Measurements from ENCODE around the gene PCED1B.
"Not testable (repeated sequence)": the region's sequence is repeated elsewhere in the genome, so short reads cannot be mapped to it uniquely, and the experiment has no call there.

The PCED1B gene

GRCh38 chr12:47244835-47245234, 165.4 kb downstream of the PCED1B start:
- no peak for DNase-seq

DNA sequence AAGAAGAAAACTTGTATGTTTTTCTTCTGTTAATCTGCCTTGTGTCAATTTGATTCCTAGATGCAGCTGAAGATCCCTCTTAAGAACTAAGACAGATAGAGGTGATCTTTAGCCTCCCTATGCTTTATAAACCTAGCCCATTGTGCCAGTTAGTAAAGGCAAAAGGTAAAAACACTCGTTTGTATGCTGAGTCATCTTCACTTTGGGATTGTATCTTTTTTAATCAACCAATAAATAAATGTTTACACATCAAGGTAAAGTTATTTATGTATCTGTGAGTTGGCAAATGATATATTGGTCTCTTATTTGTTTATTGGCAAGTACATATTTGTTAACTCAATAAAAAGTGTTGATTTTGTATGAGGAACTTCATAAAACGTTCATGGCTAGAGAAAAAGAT, 166.2 kb downstream of the PCED1B start:
- DNase-seq, result no peak

DNA sequence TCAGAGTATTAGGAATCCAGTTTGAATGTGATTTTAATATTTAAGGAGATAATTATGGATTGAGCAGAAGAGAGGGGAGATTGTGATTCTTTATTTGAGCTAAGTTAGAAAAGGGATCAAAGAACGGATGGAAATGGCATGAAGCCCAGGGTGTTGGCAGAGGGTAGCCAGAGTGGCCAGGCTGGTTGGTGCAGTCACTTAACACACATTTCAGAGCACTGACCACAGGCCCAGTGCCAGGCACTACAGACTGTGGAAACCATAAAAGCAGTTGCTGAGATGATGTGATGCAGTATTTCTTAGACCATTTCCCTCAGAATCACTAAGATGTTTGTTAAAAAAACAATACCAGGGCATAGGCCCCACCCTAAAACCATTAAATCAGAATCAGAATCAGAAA, 168.0 kb downstream of the PCED1B start:
- no peak for DNase-seq

DNA sequence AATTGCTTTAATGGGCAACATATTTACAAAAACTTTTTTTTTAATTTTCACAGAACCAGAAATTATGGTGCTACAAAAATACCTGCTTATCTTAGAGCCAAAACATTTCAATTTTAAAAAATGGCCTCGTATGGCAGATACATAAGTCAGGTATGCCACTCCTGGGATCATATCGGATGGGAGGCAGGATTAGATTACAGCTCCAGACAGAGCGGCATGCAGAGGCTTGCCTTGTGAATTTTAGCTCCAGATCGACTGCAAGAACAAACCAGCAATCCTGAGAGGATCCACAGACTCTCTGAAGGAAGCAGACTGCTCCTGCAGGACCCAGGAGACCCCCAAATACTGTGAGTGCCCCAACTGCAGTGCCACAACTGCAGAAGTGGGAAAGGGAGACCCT, 169.7 kb downstream of the PCED1B start:
- DNase-seq, result no peak

- DNase-seq, result no peak
Measured at GRCh38 chr12:47249719-47250357, 170.4 kb downstream of the PCED1B start.

DNA sequence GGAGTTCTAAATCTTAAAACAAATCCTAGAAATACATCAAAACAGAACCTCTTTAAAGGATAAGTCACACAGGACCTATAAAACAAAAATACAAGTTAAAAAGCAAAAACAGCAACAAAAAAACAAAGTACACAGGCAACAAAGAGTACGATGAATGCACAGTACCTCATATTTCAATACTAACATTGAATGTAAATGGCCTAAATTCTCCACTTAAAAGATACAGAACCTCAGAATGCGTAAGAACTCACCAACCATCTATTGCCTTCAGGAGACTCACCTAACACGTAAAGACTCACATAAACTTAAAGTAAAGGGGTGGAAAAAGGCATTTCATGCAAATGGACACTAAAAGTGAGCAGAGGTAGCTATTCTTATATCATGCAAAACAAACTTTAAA, 172.5 kb downstream of the PCED1B start:
- no peak for DNase-seq

DNA sequence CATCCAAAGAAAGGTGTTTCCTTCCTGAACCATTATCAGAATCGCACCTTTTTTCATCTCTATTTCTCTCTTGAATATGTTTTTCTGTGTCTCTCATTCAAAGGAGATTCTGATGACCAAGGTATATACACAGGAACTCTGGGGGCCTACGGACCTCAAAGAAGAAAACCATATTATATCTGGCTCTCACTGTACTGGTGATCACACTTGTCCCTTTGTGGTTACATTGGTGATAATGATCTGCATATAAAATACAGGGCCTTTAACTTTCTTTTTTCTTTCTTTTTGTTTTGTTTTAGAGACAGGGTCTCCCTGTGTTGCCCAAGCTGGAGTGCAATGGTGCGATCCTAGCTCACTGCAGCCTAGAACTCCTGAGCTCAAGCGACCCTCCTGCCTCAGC, 185.5 kb downstream of the PCED1B start:
- no peak for DNase-seq

DNA sequence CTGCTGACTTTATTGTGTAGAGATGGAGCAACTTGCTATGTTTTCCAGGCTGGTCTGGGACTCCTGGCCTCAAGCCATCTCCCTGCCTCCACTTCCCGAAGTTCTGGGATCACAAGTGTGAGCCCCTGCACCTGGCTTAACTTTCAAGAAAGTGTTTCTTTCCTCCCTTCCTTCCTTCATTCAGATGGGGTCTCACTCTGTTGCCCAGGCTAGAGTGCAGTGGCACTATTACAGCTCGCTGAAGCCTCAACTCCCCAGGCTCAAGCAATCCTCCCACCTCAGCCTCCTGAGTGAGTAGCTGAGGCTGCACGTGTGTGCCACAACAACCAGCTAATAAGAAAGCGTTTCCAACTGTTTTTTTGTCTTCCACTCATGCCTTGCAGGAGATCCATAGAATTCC, 186.0 kb downstream of the PCED1B start:
- DNase-seq, result no peak

GRCh38 chr12:47267571-47267970, 188.2 kb downstream of the PCED1B start:
- DNase-seq, result no peak

DNA sequence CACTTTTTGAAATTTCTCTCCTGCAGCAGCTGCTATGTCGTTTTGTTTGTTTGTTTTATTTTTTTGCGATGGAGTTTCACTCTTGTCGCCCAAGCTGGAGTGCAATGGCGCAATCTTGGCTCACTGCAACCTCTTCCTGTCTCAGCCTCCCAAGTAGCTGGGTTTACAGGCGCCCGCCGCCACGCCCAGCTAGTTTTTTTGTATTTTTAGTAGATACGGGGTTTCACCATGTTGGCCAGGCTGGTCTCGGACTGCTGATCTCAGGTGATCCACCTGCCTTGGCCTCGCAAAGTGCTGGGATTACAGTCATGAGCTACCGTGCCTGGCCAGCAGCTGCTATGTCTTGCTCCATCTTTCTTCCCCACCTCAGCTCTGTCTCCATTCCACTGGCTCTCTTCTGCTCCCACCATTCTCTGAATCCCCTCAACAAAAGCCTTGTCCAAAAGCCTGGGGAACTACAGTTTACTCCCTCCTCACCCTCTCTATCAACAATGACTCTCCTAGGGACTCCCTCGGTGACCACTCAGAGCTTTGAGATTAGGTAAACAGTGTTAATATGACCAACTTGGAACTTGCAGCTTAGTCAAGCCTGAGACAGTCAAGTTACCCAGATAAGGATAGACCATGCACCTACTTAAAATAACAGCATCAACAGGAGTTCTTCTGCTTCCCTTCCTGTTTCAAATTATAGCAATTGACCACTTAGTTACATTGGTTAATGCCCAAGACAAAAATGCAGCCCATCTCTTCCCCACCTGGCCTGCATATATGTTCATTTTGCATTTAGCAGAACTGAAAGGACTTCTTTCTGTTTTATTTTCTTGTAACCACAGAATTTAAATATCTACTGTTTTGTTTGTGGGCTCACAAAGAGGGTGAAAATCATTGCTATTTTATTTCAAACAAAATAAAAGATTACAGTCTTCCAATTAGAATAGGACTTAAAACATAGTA, 189.4 kb downstream of the PCED1B start:
- no peak for DNase-seq

GRCh38 chr12:47269916-47270315, 190.5 kb downstream of the PCED1B start:
- DNase-seq, result no peak

GRCh38 chr12:47270782-47271664, 191.6 kb downstream of the PCED1B start:
- no peak for DNase-seq

GRCh38 chr12:47271800-47272239, 192.4 kb downstream of the PCED1B start:
- DNase-seq, result no peak

- DNase-seq, result no peak
Measured at GRCh38 chr12:47272412-47273190, 193.2 kb downstream of the PCED1B start.

- DNase-seq, result no peak
Measured at GRCh38 chr12:47273191-47273626, 193.8 kb downstream of the PCED1B start.

DNA sequence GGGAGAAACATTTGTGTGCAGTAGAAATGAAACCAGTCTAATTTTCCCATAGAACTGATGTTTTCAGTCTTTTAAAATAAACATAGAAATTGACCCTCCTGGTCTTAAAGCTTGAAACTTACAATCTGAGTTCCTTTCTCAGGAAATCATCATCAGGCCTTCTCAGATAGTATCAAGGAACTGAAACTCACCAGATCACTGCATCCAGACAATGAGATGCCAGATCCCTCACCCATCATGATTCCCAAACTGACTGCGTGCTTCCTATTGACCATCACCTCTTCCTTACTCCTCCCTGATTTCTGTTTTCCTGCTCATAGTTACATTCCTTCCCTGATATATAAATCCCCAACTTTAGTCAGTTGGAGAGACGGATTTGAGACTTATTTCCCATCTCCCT, 195.3 kb downstream of the PCED1B start:
- no peak for DNase-seq

DNA sequence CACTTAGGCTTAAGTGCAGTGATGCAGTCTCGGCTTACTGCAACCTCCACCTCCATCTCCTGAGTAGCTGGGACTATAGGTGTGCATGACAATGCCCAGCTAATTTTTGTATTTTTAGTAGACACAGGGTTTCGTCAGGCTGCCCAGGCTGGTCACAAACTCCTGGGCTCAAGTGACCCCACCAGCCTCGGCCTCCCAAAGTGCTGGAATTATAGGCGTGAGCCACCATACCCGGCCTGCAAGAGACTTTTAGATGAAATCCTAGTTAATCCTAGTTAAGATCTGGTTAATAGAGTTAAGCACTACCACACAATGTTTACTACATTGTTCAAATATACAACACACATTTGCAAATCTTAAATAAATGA, 196.8 kb downstream of the PCED1B start:
- DNase-seq, result no peak

DNA sequence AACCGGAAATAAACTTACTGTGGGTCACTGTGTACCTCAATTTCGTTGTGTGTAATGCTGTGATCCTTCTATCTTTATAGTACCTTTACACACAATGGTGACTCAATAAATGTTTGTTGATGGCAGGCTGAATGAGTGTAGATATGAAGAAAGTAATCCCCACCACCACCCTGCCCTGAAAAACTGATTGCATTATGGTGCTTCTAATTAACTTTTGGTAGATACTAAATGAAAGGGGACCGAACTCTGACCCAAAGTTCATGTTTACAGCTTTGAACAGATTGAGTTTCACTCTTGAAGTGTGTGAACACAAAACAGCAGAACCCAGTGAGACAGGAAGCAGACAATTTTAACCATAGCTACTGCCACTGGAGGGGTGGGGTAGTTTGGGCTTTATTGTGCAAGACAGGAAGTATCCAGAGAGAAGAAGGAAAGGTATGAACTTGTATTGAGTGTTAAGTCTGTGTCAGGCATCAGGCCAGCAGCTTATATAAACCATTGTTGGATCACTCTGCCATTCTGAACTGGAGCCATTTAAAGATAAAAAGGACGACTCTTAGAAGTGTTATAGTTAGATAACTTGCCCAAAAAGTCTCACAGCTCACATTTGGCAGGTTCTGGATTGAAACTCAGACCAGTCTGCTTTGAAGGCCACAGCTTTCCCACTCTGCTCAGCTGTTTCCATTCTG, 197.3 kb downstream of the PCED1B start:
- peak; percentile 79 for DNase-seq

- DNase-seq, result no peak
Measured at GRCh38 chr12:47277972-47278448, 198.6 kb downstream of the PCED1B start.

GRCh38 chr12:47279758-47280157, 200.3 kb downstream of the PCED1B start:
- not testable (repeated sequence) for DNase-seq

DNA sequence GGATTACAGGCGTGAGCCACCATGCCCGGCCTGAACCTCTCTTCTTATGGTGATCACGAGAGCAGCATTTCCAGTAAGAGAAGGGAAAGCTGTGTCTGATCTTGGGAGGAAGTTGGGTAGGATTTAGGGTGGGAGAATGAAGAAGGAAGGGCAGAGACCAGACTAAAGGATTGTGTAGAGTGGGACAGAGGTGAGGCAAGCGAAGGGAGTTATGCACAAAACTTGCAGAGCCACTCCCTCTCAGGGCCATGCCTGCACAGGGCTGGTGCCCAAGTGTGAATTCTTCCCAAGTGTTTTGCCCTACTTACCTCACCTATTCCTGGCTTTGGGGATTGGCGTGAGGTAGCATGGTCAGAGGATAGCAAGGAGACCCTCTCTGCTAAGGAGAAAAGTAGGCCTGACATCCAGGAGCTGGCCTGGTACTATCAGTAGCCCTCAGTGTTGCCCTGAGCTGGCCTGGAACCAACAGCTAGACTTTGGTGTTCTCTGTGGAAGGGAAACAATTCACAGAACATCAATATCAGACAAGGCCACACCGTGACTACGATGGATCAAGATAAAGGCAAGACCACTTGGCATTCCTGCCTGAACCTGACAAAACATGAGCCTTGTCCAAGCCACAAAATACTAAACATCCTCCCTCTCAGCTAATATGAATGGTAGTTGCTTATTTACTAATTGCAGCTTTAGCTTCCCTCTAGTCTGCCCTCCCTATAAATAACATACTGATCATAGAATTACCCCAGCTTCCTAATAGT, 201.3 kb downstream of the PCED1B start:
- DNase-seq, result no peak

Measured in DMS153 (cell line).